NCI-H2081 (cell line): Measurements from ENCODE around the gene TRDN.

Experiments used
- DNase-seq, 2 experiments: peaks; one replicate each; lab custom pipeline; 2025; lab: John Stamatoyannopoulos, UW

The TRDN gene

GRCh38 chr6:123636782-123637181 lies at the start of gene TRDN:
Gene TRDN (minus strand): TSS chr6:123636950. CDS start chr6:123636775, 175 bp downstream.
- DNase-seq, result no peak

- DNase-seq, result no peak
Observed at GRCh38 chr6:123681957-123682462, 45.3 kb upstream of the TRDN start.

GRCh38 chr6:123677897-123678296 lies 41.1 kb upstream of the TRDN start:
- no peak for DNase-seq

- DNase-seq, result no peak
Observed at GRCh38 chr6:123676793-123677192, 40.0 kb upstream of the TRDN start.

GRCh38 chr6:123668965-123669591 lies 32.3 kb upstream of the TRDN start:
- no peak for DNase-seq

- no peak for DNase-seq
Observed at GRCh38 chr6:123668063-123668462, 31.3 kb upstream of the TRDN start.

GRCh38 chr6:123663436-123663835 lies 26.7 kb upstream of the TRDN start:
- DNase-seq, result no peak

GRCh38 chr6:123662757-123663156 lies 26.0 kb upstream of the TRDN start:
- no peak for DNase-seq

- DNase-seq, result no peak
Observed at GRCh38 chr6:123661105-123661891, 24.5 kb upstream of the TRDN start.

- DNase-seq, result no peak
Observed at GRCh38 chr6:123659960-123660748, 23.4 kb upstream of the TRDN start.

GRCh38 chr6:123658848-123659247 lies 22.1 kb upstream of the TRDN start:
- DNase-seq, result no peak

GRCh38 chr6:123655521-123656306 lies 19.0 kb upstream of the TRDN start:
- DNase-seq, result no peak

- DNase-seq, result no peak
Observed at GRCh38 chr6:123648723-123649122, 12.0 kb upstream of the TRDN start.

GRCh38 chr6:123648020-123648580 lies 11.3 kb upstream of the TRDN start:
- DNase-seq, result no peak

- no peak for DNase-seq
Observed at GRCh38 chr6:123641497-123641896, 4.7 kb upstream of the TRDN start.

GRCh38 chr6:123640567-123641187 lies 3.9 kb upstream of the TRDN start:
- DNase-seq, result no peak

- no peak for DNase-seq
Observed at GRCh38 chr6:123638865-123639264, 2.1 kb upstream of the TRDN start.

GRCh38 chr6:123636282-123636681 lies 468 bp downstream of the TRDN start:
- no peak for DNase-seq

GRCh38 chr6:123635567-123635966 lies 1.2 kb downstream of the TRDN start:
- DNase-seq, result no peak

GRCh38 chr6:123635144-123635543 lies 1.6 kb downstream of the TRDN start:
- DNase-seq, result no peak

GRCh38 chr6:123632641-123633040 lies 4.1 kb downstream of the TRDN start:
- no peak for DNase-seq
